ENCODE results near the gene COL4A6.
"Not testable (repeated sequence)": the region's sequence is repeated elsewhere in the genome, so short reads cannot be mapped to it uniquely, and the experiment has no call there.

Gene COL4A6

DNA sequence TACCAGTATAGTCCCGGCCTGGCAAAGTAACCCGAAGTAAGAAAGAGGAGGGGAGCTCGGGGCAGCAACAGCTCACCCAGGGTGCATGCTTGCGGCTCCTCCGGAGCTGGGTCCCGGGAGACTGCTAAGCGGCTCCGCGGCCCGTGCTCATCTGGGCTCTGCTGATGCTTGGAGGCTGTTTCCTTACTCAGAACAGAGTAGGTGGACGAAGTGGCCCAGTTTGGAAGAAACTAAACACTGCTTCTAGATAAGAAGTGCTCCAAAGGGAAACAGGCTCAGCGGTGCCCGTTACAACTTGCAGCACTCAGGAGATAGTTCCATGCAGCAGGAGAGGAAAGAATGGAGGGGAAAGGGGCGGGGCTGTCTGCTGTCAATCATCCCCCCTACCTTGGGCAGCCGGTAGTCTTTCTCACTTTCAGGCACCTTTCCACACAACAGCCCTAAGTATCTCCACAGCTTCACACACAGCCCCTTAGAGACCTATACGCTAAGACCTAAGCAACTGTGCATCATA lies at the start of gene COL4A6:
TSS of gene COL4A6 (minus strand) at position 313 of the 514 bp plus-strand sequence. CDS start at position 87, 226 bp downstream.
- no peak for DNase-seq (ENCODE audit: low read depth in 2 of 3, low spot score in 2 of 3)

DNA sequence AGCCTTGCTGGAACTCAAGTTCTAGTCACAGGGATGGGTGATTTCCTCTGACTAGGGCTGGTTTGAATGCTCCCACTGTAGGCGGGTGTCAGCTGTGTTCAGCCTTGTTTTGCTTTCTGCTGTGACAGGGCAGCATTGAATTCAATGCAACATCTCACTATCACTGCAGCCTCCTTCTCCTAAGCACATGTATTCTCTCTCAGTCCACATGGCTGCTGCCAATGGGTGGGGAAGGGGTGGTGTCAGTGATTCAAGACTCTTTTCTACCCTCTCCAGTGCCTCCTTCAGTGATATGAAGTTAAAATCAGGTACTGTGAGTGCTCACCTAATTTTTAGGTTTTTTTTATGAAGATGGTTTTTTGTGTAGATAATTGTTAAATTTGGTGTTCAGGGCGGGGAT lies 47.7 kb upstream of the COL4A6 start:
- no peak for DNase-seq (ENCODE audit: low read depth in 2 of 3, low spot score in 2 of 3)

DNA sequence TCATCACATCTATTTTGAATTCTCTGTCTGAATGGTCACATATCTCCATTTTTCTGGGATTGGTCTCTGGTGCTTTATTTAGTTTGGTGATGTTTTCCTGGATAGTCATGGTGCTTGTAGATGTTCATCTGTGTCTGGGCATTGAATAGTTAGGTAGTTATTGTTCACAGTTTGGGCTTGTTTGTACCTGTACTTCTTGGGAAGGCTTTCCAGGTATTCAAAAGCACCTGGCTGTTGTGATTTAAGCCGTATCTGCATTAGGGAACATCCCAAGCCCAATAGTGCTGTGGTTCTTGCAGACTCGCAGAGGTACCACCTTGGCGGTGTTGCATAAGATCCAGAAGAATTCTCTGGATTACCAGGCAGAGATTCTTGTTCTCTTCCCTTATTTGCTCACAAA lies 46.0 kb upstream of the COL4A6 start:
- DNase-seq (ENCODE audit: low read depth in 2 of 3, low spot score in 2 of 3): no peak

DNA sequence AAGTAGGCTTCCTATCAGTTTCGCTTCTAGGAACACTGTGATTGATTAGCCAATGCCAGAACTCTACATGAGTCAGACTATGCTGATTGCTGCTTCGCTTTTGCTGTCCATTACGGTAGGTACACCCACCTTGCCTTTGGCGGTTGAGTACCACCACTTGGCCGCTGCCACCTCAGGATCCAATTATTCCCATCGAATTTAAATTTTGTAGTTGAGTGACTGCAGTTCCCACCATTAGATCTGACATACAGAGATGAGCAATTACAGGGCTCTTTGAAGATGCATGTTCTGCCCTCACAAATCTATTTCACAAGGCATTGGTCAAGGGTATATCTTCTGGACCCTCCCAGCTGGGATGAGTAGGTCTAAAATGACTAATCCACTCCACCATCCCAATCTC lies 43.3 kb upstream of the COL4A6 start:
- DNase-seq (ENCODE audit: low read depth in 2 of 3, low spot score in 2 of 3): not testable (repeated sequence)

DNA sequence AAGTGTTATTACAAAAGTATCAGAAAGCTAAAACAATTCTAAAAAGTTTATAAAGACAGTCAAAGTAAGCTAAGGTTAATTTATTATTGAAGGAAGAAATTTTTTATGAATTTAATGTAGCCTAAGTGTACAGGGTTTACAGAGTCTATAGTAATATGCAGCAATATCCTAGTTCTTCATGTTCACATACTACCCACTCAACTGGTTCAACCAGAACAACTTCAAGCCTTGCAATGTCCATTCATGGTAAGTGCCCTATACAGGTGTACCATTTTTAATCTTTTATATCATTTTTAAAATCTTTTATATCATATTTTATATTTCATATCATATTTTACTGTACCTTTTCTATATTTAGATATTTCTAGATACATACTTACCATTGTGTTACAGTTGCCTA lies 35.8 kb upstream of the COL4A6 start:
- DNase-seq (ENCODE audit: low read depth in 2 of 3, low spot score in 2 of 3): no peak

DNA sequence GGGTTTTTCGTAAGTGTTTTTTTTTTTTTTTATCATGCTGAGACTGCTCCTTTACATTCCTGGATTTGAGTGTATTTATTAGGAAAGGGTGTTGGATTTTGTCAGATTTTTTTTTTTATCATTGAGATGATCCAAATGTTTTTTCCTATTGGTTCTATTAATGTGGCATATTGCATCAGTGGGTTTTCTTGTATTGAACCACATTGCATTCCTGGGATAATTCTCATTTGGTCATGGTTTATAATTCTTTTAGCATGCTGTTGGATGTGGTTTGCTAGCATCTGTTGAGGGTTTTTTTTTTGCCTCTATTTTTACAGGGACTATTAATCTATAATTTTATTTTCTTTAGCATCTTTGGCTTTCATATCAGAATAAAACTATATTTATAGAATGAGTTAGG lies 30.3 kb upstream of the COL4A6 start:
- DNase-seq (ENCODE audit: low read depth in 2 of 3, low spot score in 2 of 3): no peak

DNA sequence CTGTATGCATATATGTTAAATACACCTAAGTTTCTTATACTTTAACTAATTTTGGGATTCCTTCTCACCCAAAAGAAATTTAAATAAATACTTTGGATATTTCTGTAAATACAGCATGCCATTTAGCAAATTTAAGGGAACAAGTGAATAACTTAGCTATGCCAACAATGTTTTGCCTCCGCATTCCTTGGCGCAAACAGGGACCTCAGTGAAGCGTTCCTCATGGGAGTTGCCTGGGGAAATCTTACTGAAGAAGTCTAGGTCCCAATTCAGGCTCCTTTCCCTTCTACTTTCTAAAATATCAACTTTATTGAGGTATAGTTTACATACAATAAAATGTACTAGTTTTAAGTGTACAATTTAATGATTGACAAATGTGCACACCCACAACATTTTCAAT lies 26.4 kb upstream of the COL4A6 start:
- no peak for DNase-seq (ENCODE audit: low read depth in 2 of 3, low spot score in 2 of 3)

DNA sequence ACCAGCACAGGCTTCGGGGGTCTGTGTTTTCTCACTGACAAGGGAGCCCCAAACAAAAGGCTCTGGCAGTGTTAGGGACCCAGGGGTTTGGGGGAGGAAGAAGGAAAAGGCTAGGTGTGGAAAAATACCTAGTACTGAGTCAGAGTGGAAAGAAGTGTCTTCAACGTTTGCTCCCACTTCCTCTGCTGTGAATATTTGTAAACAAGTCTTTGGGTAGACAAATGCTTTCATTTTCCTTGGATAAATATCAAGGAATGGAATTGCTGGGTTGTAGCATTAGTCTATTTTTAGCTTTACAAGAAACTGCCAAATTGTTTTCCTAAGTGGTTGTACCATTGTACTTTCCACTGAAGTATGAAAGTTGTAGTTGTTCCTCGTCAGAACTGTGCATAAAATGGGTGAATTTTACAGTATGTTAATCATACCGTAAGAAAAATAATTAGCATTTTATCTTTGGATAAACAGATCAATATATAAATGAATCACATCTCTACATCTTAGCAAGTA lies 18.8 kb upstream of the COL4A6 start:
- DNase-seq (ENCODE audit: low read depth in 2 of 3, low spot score in 2 of 3): no peak

DNA sequence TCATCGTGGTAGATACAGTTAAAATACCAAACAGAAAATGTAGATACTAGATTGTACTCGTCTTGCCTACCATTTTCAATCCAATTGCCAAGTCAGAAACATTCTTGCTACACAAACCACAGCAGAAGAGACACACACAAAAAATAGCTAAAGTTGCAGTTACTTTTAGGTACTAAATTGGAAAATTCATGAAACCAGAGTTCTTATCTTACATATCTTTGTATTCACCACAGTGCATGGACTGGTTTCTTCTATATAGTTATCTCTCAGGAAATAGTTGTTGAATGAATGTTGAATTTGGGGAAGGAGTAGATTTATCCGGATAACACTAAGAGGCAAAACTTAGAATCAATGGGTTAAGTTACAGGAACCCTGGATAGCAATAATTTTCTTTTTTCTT lies 15.6 kb upstream of the COL4A6 start:
- no peak for DNase-seq (ENCODE audit: low read depth in 2 of 3, low spot score in 2 of 3)

DNA sequence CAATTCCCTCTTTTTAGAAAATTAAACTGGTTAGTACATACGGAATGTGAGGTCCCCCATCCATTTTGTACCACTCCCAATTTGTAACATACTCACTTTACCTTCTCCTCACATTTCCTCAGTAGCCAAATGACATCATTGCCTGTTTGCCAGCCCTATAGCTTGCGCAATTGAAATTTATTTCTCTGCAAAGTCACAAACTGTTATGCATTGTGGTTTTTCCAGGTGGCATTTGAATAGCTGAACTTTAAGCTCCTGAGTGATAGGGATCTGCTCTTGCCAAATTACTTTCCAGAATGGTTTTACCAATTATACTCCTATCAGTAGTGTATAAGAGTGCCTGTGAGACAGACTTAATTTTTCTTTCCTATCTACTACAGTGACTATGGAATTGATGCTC lies 9.1 kb upstream of the COL4A6 start:
- DNase-seq (ENCODE audit: low read depth in 2 of 3, low spot score in 2 of 3): no peak

DNA sequence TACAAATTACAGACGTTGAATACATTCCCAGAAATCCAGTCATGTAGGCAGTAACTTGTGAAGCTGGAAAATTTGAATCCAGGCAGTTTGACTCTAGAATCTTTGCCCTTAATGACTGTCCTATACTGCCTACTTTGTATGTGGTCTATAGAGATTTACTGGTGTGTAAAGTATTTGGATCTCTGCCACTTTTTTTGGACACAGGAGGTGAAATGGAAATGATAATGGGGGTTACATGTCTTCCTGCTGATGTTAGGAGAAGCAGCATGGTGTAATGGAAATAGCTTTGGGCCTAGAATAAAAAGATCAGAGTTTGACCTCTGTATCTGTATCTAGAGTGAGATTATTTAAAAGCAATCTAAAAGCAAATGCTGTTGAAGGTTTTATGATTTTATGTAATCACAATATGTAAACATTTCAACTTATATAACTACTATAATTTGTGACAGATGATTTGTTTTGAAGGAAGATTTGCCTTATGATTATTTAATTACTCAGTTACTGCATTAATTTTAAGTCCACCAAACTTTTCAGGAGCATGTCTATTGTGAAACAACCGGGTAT lies 4.8 kb upstream of the COL4A6 start:
- no peak for DNase-seq (ENCODE audit: low read depth in 2 of 3, low spot score in 2 of 3)

DNA sequence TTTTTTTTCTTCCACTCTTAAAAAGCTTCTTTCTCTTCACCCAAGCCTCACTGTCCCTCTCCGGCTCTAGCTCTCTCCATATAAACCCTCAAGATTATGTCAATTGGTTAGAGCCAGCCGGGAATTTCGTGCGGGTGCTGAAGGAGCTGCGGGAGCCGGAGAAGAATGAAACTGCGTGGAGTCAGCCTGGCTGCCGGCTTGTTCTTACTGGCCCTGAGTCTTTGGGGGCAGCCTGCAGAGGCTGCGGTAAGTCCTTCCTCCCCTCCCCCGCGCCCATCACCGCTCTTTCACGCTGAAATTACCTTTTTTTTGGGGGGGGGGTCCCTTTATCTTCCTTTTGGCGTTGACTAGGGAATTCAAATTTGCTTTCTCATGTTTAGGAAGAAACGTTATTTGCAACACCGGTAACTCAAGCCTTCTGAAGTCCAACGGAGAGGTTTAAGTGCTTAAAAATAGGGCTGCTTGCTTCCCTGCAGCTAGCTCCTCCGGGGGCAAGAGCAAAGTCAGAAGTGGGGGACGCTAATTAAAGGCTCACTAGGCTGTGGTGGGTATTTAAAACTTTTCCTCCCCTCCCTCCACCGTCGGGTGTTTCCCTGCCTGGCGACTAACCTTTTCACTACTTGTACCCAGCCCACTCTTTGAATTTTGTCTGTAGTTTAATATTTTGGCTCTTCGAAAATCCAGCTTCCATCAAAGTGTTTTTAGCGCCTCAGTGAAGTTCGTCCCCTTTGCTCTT lies 1.9 kb upstream of the COL4A6 start:
- no peak for DNase-seq (ENCODE audit: low read depth in 2 of 3, low spot score in 2 of 3)

DNA sequence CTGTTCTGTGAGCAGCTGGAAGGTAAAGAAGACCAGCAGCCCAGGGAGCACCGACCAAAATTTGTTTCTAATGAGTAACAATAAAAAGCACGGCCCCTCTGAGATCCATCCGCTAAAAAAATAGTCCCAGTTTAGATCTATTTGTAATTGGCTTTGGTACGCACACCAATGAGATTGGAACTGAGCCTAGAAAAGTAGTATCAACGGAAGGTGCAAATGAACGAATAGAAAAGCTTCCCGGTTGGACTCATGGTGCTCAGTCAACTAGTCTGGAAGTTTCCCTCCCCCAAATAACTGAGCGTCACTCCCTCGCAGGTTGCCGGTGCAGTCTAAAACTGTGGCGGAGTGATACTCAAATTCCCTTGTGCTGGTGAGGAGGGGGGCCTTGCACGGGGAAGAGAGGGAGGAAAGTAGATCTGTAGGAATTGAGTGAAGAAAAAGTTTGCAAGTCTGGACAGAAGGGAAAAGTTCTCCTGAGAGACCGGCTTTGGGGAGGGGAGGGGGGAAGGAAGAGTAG lies 1.3 kb upstream of the COL4A6 start, which contains the start of gene COL4A5:
TSS of gene COL4A5 (plus strand) at position 413 of the 517 bp plus-strand sequence. CDS start 288 bp downstream, outside the sequence.
- no peak for DNase-seq (ENCODE audit: low read depth in 2 of 3, low spot score in 2 of 3)

DNA sequence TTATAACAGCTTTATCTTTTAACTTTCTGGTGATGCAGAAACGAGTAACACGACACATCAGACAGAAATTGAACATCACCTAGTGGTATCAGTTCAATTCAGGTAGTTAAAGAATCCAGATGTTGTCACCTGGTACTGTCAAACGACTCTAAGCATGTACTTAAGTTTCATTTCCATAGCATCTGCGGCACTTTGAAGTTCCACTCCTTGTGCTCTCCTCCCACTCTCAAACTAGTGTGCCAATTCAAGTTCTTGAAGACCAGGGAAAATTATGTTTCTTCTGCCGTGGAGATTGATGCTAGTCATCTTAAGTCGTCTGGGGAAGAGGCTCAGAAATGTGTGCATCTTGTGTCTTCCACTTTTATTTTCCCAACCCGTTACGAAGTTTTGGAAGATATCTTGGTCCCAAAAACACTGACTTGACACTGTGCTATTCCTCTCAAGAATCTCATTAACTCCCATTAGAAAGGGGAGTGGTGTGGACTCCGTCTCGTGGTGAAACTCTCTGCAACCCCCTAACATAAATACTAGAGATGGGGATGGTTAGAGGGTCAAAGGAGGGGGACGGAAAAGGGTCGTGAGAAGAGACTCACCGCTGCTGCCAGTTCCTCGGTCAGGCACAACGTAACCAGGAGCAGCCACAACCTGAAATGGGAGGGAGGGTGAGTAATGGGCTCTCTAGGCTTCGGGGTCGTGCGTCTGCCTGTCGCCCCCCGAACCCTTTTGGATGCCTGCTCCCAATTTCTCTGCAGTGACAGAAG lies 693 bp downstream of the COL4A6 start:
- DNase-seq (ENCODE audit: low read depth in 2 of 3, low spot score in 2 of 3): no peak

DNA sequence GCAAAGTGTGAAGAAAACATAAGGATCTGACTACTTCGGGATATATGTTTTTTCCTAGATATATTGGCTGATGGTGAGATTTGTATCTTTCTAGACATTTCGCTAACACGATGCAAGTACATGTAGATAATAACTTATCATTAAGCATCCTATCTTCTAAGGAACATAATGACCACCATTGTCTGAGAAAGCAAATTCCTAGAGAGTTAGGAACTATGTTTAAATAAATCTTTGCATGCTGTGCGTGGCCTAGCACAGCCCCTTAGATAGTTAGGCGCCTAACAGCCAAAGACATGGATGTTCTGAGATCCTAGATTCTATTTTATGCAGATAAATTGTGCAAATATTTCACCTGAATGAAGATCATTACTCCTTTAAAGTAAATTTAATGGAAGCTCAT lies 3.0 kb downstream of the COL4A6 start:
- no peak for DNase-seq (ENCODE audit: low read depth in 2 of 3, low spot score in 2 of 3)

DNA sequence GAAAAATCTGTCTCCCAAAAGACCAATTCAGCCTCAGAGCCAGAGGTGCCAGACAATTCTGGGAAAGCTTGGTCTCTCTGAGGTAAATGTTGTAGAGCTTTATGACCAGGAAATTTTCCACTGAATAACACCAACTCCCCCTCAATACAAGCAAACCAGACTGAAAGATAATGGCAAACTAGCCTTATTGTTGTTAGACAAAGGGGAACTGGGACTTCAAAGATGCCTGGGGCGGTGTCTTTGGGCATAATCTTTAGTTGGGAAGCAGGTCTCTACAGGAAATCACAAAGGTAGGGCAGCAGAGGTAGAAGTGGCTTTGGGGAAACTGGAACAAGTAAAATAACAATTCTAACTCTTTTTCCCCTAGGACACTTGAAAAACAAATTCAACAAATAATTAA lies 12.0 kb downstream of the COL4A6 start:
- DNase-seq (ENCODE audit: low read depth in 2 of 3, low spot score in 2 of 3): no peak

DNA sequence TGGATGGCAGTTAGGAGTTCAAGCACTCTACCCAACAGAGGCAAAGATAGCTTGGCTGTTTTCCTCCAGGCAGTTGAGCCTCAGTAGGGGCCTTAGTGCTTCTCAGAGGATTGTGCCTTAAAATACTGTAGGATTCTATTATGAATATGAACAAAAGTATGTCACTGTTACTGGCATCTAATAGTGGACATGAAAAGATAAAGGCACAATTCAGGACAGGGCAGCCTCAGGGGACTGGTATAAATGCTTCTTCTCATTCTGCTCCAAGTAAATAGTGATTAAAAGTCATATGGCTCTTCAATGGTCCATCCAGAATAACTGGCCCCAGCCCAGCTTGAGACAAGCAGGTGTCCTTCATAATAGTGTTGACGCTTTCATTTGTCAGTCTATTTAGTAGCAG lies 17.7 kb downstream of the COL4A6 start:
- no peak for DNase-seq (ENCODE audit: low read depth in 2 of 3, low spot score in 2 of 3)

DNA sequence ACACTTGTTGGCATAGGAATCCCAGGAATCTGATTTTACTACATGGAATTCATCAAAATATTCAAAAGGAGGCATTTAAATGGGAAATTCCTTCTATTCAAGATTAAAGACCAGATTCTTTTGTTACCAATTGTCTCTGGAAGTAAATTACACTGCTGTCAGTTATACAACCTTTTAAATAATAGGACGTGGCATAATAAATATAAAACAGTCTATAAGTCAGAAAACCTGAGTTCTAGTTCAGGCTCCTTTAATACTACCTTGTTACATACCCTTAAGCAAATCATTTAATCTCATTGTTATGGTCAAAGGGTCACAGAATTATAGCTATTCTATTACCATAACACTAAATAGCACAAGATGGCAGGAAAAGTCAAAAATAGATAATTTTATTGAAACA lies 18.8 kb downstream of the COL4A6 start:
- no peak for DNase-seq (ENCODE audit: low read depth in 2 of 3, low spot score in 2 of 3)

DNA sequence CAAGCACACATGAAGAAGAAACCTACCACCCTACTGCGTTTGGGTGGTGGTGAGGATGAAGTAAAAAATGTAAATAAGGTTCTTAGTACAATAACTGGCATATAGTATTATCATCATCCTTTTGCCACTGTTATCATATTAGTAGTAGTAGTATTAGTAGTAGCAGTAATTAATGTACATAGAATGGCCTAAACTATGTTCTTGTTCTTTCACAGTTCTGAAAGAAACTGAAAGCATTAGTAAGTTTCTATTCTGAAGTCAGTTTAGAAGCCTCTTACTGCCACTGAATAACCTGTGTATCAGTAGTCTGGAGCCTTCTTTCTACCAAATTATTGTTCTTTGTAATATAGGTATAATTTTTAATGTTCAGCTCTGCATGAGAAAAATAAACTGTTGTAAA lies 21.0 kb downstream of the COL4A6 start:
- DNase-seq (ENCODE audit: low read depth in 2 of 3, low spot score in 2 of 3): no peak

DNA sequence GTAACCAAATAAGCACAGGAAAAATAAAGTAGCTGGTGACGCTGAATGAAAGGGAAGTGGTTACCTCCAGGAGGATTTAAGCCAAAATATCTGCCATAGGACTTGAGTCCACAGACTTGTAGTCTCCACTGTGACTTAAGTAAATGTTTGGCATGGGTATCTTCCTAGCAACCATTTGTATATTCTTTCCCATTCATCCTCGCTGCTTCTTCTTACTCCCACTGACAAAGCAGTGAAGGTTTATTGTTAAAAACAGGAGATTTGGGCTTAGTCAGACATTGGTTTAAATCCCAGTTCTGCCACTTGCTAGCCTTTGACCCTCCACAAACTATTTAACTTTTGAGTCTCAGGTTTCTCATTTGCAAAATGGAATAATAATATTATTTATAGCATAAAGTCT lies 22.3 kb downstream of the COL4A6 start:
- no peak for DNase-seq (ENCODE audit: low read depth in 2 of 3, low spot score in 2 of 3)

DNA sequence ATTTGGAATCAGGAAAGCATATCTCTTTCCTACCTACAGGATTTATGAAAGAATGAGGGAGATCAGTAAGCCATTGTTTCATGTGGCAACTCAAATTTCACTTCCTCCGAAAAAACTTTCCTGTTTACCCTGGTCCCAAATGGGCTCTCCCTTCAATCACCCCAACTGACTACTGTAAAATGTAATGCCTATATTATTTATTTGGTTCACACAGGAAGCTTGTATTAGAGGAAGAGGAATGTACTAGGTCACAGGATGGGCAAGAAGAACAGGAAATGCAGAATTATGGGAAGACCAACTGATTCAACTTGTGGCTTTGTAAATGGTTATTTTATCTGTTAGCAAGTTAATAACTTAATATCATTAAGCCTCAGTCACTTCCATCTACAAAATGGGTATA lies 23.1 kb downstream of the COL4A6 start:
- DNase-seq (ENCODE audit: low read depth in 2 of 3, low spot score in 2 of 3): no peak

DNA sequence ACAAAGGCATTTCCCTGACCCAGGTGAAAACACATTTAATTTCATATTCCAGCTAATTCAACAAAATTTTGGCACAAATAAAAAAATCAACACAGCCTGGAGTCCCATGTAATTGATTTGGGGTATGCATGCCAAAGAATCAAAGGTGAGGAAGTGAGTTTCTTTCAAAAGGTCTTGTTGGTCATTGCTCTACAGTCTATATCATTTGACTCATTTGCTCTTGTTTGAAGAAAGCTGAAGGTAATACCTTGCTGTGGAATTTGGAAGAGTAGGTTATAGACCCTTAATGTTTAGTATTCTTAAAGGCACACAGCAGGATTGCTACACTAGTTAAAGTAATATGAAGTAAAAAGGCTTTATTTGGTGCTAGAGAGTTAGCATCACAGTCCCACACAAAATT lies 25.4 kb downstream of the COL4A6 start:
- DNase-seq (ENCODE audit: low read depth in 2 of 3, low spot score in 2 of 3): no peak
